ENCODE measurements around the gene RNU6-1.

The RNU6-1 gene

GRCh38 chr15:67832897-67833709 is 6.7 kb downstream of the RNU6-1 start:
- no peak for DNase-seq (ENCODE audit: low spot score)

GRCh38 chr15:67832031-67832551 is 7.8 kb downstream of the RNU6-1 start:
- no peak for DNase-seq (ENCODE audit: low spot score)

GRCh38 chr15:67831363-67831762 is 8.5 kb downstream of the RNU6-1 start:
- no peak for DNase-seq (ENCODE audit: low spot score)

- DNase-seq (ENCODE audit: low spot score): no peak
Measured at GRCh38 chr15:67829647-67830504, 10.0 kb downstream of the RNU6-1 start.

GRCh38 chr15:67828969-67829646 is 10.7 kb downstream of the RNU6-1 start:
- DNase-seq (ENCODE audit: low spot score): no peak

GRCh38 chr15:67828278-67828968 is 11.4 kb downstream of the RNU6-1 start:
- DNase-seq (ENCODE audit: low spot score): no peak

- DNase-seq (ENCODE audit: low spot score): no peak
Measured at GRCh38 chr15:67827562-67828277, 12.1 kb downstream of the RNU6-1 start.

GRCh38 chr15:67826717-67827561 is 12.9 kb downstream of the RNU6-1 start:
- no peak for DNase-seq (ENCODE audit: low spot score)

- no peak for DNase-seq (ENCODE audit: low spot score)
Measured at GRCh38 chr15:67825881-67826716, 13.7 kb downstream of the RNU6-1 start.

GRCh38 chr15:67824976-67825880 is 14.6 kb downstream of the RNU6-1 start, which contains the start of gene SKOR1:
Gene SKOR1, plus strand, starts transcription at chr15:67825509. Its CDS starts 94 bp downstream, at chr15:67825603.
- DNase-seq (ENCODE audit: low spot score): no peak

GRCh38 chr15:67824197-67824968 is 15.5 kb downstream of the RNU6-1 start:
- DNase-seq (ENCODE audit: low spot score): no peak

GRCh38 chr15:67823314-67824196 is 16.3 kb downstream of the RNU6-1 start:
- no peak for DNase-seq (ENCODE audit: low spot score)

- DNase-seq (ENCODE audit: low spot score): no peak
Measured at GRCh38 chr15:67822537-67823313, 17.1 kb downstream of the RNU6-1 start.

- no peak for DNase-seq (ENCODE audit: low spot score)
Measured at GRCh38 chr15:67821784-67822440, 17.9 kb downstream of the RNU6-1 start.
